SK-N-SH (cell line): ENCODE measurements around the gene ALDH3A1. TPM values are rescaled to one million over a fixed set of nuclear protein-coding genes. Genes with fewer than 3 reads are reported as not detected.

Experiments
- CTCF ChIA-PET: fragments of 300-600, 350-600 bp; formaldehyde crosslinking; extraction: SDS; loops from one replicate; lab custom pipeline; 2021; lab: Yijun Ruan, JAX
- POLR2A ChIA-PET: fragments of 350-600 bp; sonication (Branson Sonifier 250); formaldehyde crosslinking; extraction: SDS; loops from one replicate; lab custom pipeline; 2020; ENCODE audit warnings: antibody characterized with exemption, inconsistent platforms; lab: Yijun Ruan, JAX
- DNase-seq: peaks from one replicate; pipeline ENCODE4 v3.0.0; 2012
- H2AFZ ChIP-seq: fragments of 200-600 bp; sonication (generic); 2 replicates; pipeline ENCODE4 v1.8.1; 2016; ENCODE audit warnings: antibody characterized with exemption, mild to moderate bottlenecking, low read depth
- H3F3A ChIP-seq: fragments of 200-600 bp; sonication (generic); replicated peaks from 2 replicates; pipeline ENCODE3; 2016; ENCODE audit warnings: antibody characterized with exemption, mild to moderate bottlenecking; ENCODE audit not compliant: insufficient read depth
- H3K27ac ChIP-seq, 2 experiments: fragments of 200-500 bp in 1 of 2; fragments of 200-600 bp in 1 of 2; sonication (Bioruptor generic) in 1 of 2; sonication (generic), shearing (Covaris generic) in 1 of 2; 2 replicates each; pipeline versions ENCODE4 v1.5.1 to v1.6.1; 2014 to 2016; ENCODE audit warnings: low read depth in 2 of 2, inconsistent platforms in 1 of 2, low read length in 1 of 2, mild to moderate bottlenecking in 1 of 2, mixed read lengths in 1 of 2
- H3K27me3 ChIP-seq: fragments of 200-600 bp; sonication (generic), shearing (Covaris generic); 2 replicates; pipeline ENCODE4 v1.6.1; 2016; ENCODE audit warnings: mixed run types; ENCODE audit not compliant: insufficient read depth
- H3K36me3 ChIP-seq, 2 experiments: fragments of 200-500 bp in 1 of 2; fragments of 200-600 bp in 1 of 2; sonication (Bioruptor generic) in 1 of 2; sonication (generic) in 1 of 2; replicated peaks in 1 of 2; 2 replicates each; pipeline versions ENCODE3 to v1.5.1; 2014 to 2016; ENCODE audit warnings: low read length in 1 of 2, mild to moderate bottlenecking in 1 of 2; ENCODE audit not compliant: insufficient read depth in 2 of 2, control insufficient read depth in 1 of 2
- H3K4me1 ChIP-seq, 2 experiments: fragments of 200-500 bp in 1 of 2; fragments of 200-600 bp in 1 of 2; sonication (Bioruptor generic) in 1 of 2; sonication (generic), shearing (Covaris generic) in 1 of 2; 2 replicates each; pipeline versions ENCODE4 v1.5.1 to v1.6.1; 2014 to 2016; ENCODE audit warnings: low read depth in 1 of 2, low read length in 1 of 2, mixed run types in 1 of 2; ENCODE audit not compliant: insufficient read depth in 2 of 2, control insufficient read depth in 1 of 2
- H3K4me2 ChIP-seq: fragments of 200-600 bp; sonication (generic), shearing (Covaris generic); 2 replicates; pipeline ENCODE4 v1.6.1; 2017; ENCODE audit warnings: mixed run types
- H3K4me3 ChIP-seq, 2 experiments: fragments of 200-500 bp in 1 of 2; fragments of 200-600 bp in 1 of 2; sonication (Bioruptor generic) in 1 of 2; sonication (generic), shearing (Covaris generic) in 1 of 2; 2 replicates each; pipeline versions ENCODE4 v1.5.1 to v1.8.1; 2014 to 2016; ENCODE audit warnings: low read depth in 2 of 2, inconsistent platforms in 1 of 2, low read length in 1 of 2, mild to moderate bottlenecking in 1 of 2, mixed read lengths in 1 of 2, moderate library complexity in 1 of 2
- H3K79me2 ChIP-seq: fragments of 200-600 bp; sonication (generic); 2 replicates; pipeline ENCODE4 v1.8.1; 2017; ENCODE audit warnings: mild to moderate bottlenecking; ENCODE audit not compliant: insufficient read depth
- H3K9ac ChIP-seq: fragments of 200-600 bp; sonication (generic); 2 replicates; pipeline ENCODE4 v1.6.1; 2017; ENCODE audit warnings: mixed run types
- H3K9me2 ChIP-seq: fragments of 200-600 bp; sonication (generic); 2 replicates; pipeline ENCODE4 v1.6.1; 2017; ENCODE audit warnings: mixed run types
- H3K9me3 ChIP-seq: fragments of 200-600 bp; sonication (generic); 2 replicates; pipeline ENCODE4 v1.6.1; 2017; ENCODE audit warnings: mixed run types, mild to moderate bottlenecking, moderate library complexity
- H4K20me1 ChIP-seq: fragments of 200-600 bp; sonication (generic); 2 replicates; pipeline ENCODE4 v1.6.1; 2017; ENCODE audit warnings: mild to moderate bottlenecking, mixed run types; ENCODE audit not compliant: insufficient read depth
- CHD2 ChIP-seq: fragments of 150-350 bp; IDR thresholded peaks from 2 replicates; pipeline ENCODE4 v1.6.1; 2018; ENCODE audit warnings: low read length; ENCODE audit not compliant: partially characterized antibody
- CTCF ChIP-seq: fragments of 200-600 bp; sonication (generic); IDR thresholded peaks from 2 replicates; pipeline ENCODE4 v1.6.1; 2017; ENCODE audit warnings: antibody characterized with exemption, mild to moderate bottlenecking, moderate library complexity
- EP300 ChIP-seq, 2 experiments: IDR thresholded peaks; 2 replicates each; pipeline versions ENCODE4 v1.4.0 to v1.6.1; 2012; ENCODE audit warnings: borderline replicate concordance in 1 of 2, low read depth in 1 of 2, low read length in 1 of 2
- EZH2phosphoT487 ChIP-seq: fragments of 200-600 bp; sonication (generic); IDR thresholded peaks from 2 replicates; pipeline ENCODE4 v1.6.1; 2017; ENCODE audit warnings: low read depth, mixed run types, mild to moderate bottlenecking, antibody characterized with exemption, moderate library complexity, borderline replicate concordance
- FOSL2 ChIP-seq: IDR thresholded peaks from 2 replicates; pipeline ENCODE4 v1.4.0; 2012; ENCODE audit warnings: low read depth, mild to moderate bottlenecking, moderate library complexity, borderline replicate concordance
- GABPA ChIP-seq: IDR thresholded peaks from 2 replicates; pipeline ENCODE4 v1.4.0; 2012; ENCODE audit warnings: low read depth, mild to moderate bottlenecking
- MAX ChIP-seq: IDR thresholded peaks from 2 replicates; pipeline ENCODE4 v1.4.0; 2012; ENCODE audit warnings: low read depth
- NRF1 ChIP-seq: IDR thresholded peaks from 2 replicates; pipeline ENCODE4 v1.6.1; 2012; ENCODE audit warnings: low read depth, mild to moderate bottlenecking, low read length
- RAD21 ChIP-seq: IDR thresholded peaks from 2 replicates; pipeline ENCODE4 v1.6.1; 2012; ENCODE audit warnings: mild to moderate bottlenecking, low read length
- RCOR1 ChIP-seq: fragments of 150-350 bp; IDR thresholded peaks from 2 replicates; pipeline ENCODE4 v1.6.1; 2017; ENCODE audit warnings: antibody characterized with exemption, low read length
- REST ChIP-seq: IDR thresholded peaks from 2 replicates; pipeline ENCODE4 v1.6.1; 2012; ENCODE audit warnings: mild to moderate bottlenecking, low read depth, low read length, moderate library complexity
- RFX5 ChIP-seq: IDR thresholded peaks from 2 replicates; pipeline ENCODE4 v1.6.1; 2012; ENCODE audit warnings: mild to moderate bottlenecking, improper control_type of control experiment, low read length
- RXRA ChIP-seq: IDR thresholded peaks from 2 replicates; pipeline ENCODE4 v1.4.0; 2012; ENCODE audit warnings: low read depth, mild to moderate bottlenecking, borderline replicate concordance
- SIN3A ChIP-seq: IDR thresholded peaks from 2 replicates; pipeline ENCODE4 v1.6.1; 2012; ENCODE audit warnings: low read depth, mild to moderate bottlenecking, low read length, moderate library complexity, borderline replicate concordance
- SMC3 ChIP-seq: IDR thresholded peaks from 2 replicates; pipeline ENCODE4 v1.6.1; 2012; ENCODE audit warnings: low read depth, low read length, improper control_type of control experiment
- TAF1 ChIP-seq: IDR thresholded peaks from 2 replicates; pipeline ENCODE4 v1.6.1; 2012; ENCODE audit warnings: low read depth, mild to moderate bottlenecking, low read length, moderate library complexity, borderline replicate concordance
- WGBS: methylation state at CpG from one replicate; pipeline ENCODE4 v1.1.6; 2017; ENCODE audit warnings: low lambda C conversion rate; 5-methylcytosine and 5-hydroxymethylcytosine counted together
- polyA plus RNA-seq, 3 experiments: library from polyadenylated mRNA; depleted of rRNA; stranded (reverse); fragments of >200 nt; gene quantifications; 2 replicates each; pipeline ENCODE4 v1.2.3, GENCODE V29; 2012

ALDH3A1 gene
- polyA plus RNA-seq, 1 of the 3 experiments (the other 2 are of a cell fraction), result 0.79 TPM

- DNase-seq, result no peak
- H3K9me2 ChIP-seq, result no peaks in the 10 kb centered on the region
- no peak overlapping the region for H3K4me2 ChIP-seq
- no peak overlapping the region for H3K9ac ChIP-seq
- no peaks in the 10 kb centered on the region for H3K79me2 ChIP-seq
- TF ChIP-seq RXRA (no peak), FOSL2 (no peak), EP300 (IDR thresholded peaks at IDR 0.05; ENCODE audit: borderline replicate concordance in 1 of 2, low read depth in 1 of 2, low read length in 1 of 2) (no peak), GABPA (no peak), RAD21 (no peak), REST (no peak), NRF1 (no peak), SIN3A (no peak), MAX (no peak), EZH2phosphoT487 (no peak), TAF1 (no peak), CTCF (no peak), RCOR1 (no peak), SMC3 (no peak), CHD2 (no peak), RFX5 (no peak)
- H3K36me3 ChIP-seq, result no peaks in the 10 kb centered on the region
- no peak overlapping the region for H3K4me3 ChIP-seq
- no peak overlapping the region for H3K27ac ChIP-seq
- WGBS, result 97% methylated on average over 11 of the region's 13 CpGs
- ChIA-PET CTCF (no interaction called here), POLR2A (no interaction called here)
- H3K9me3 ChIP-seq, result no peaks in the 10 kb centered on the region
- peaks cover 8 to 16% of the 10 kb centered on the region in 2 experiments; a peak in 1 of 4 replicates for H3K4me1 ChIP-seq
- no peaks in the 10 kb centered on the region for H3K27me3 ChIP-seq
- H2AFZ ChIP-seq, result no peak overlapping the region
- no peaks in the 10 kb centered on the region for H3F3A ChIP-seq
- H4K20me1 ChIP-seq, result no peaks in the 10 kb centered on the region
These were observed 42.9 kb downstream of the ALDH3A1 start for GRCh38 chr17:19705201-19705600.
